Limb (tissue), 2 donors: ENCODE results near the gene CEP85L.

Experiments
- DNase-seq, 2 donors: peaks; one replicate each; pipeline ENCODE4 v3.0.0-alpha.2; 2016; ENCODE audit errors: extremely low spot score in 2 of 2

The CEP85L gene

GRCh38 chr6:118621799-118622470 is 29.5 kb downstream of the CEP85L start:
- DNase-seq: no peak

- no peak for DNase-seq
Measured at GRCh38 chr6:118620202-118620601, 31.2 kb downstream of the CEP85L start.

- no peak for DNase-seq
Measured at GRCh38 chr6:118618676-118619377, 32.6 kb downstream of the CEP85L start.

GRCh38 chr6:118617417-118617816 is 34.0 kb downstream of the CEP85L start:
- no peak for DNase-seq

- DNase-seq: no peak
Measured at GRCh38 chr6:118611334-118611733, 40.1 kb downstream of the CEP85L start.

- DNase-seq: no peak
Measured at GRCh38 chr6:118606858-118607257, 44.5 kb downstream of the CEP85L start.

GRCh38 chr6:118606268-118606667 is 45.1 kb downstream of the CEP85L start:
- no peak for DNase-seq

GRCh38 chr6:118603372-118603771 is 48.0 kb downstream of the CEP85L start:
- DNase-seq: no peak

- no peak for DNase-seq
Measured at GRCh38 chr6:118602300-118602699, 49.1 kb downstream of the CEP85L start.

GRCh38 chr6:118598324-118598723 is 53.1 kb downstream of the CEP85L start:
- DNase-seq: no peak

GRCh38 chr6:118597636-118598035 is 53.8 kb downstream of the CEP85L start:
- no peak for DNase-seq

- DNase-seq: no peak
Measured at GRCh38 chr6:118596774-118597320, 54.5 kb downstream of the CEP85L start.

- no peak for DNase-seq
Measured at GRCh38 chr6:118594877-118595276, 56.5 kb downstream of the CEP85L start.

- DNase-seq: no peak
Measured at GRCh38 chr6:118591897-118592296, 59.5 kb downstream of the CEP85L start.

- no peak for DNase-seq
Measured at GRCh38 chr6:118589649-118590365, 61.6 kb downstream of the CEP85L start.

- DNase-seq: no peak
Measured at GRCh38 chr6:118589186-118589585, 62.2 kb downstream of the CEP85L start.

- no peak for DNase-seq
Measured at GRCh38 chr6:118588626-118589025, 62.8 kb downstream of the CEP85L start.

- DNase-seq: no peak
Measured at GRCh38 chr6:118586746-118587485, 64.5 kb downstream of the CEP85L start.

- DNase-seq: no peak
Measured at GRCh38 chr6:118584911-118585310, 66.5 kb downstream of the CEP85L start.

- no peak for DNase-seq
Measured at GRCh38 chr6:118581489-118581959, 69.9 kb downstream of the CEP85L start.
